NCI-H69 (cell line): ENCODE data around the gene OPCML.

Experiments
- DNase-seq: peaks from one replicate; lab custom pipeline; 2025; lab: John Stamatoyannopoulos, UW

OPCML gene

GRCh38 chr11:133360860-133361688 lies 171.2 kb downstream of the OPCML start:
- DNase-seq = no peak

- DNase-seq = no peak
Observed at GRCh38 chr11:133355095-133355494, 177.2 kb downstream of the OPCML start.

- DNase-seq = no peak
Observed at GRCh38 chr11:133354069-133354468, 178.2 kb downstream of the OPCML start.

- DNase-seq = no peak
Observed at GRCh38 chr11:133350045-133350444, 182.3 kb downstream of the OPCML start.

- DNase-seq = no peak
Observed at GRCh38 chr11:133347988-133348387, 184.3 kb downstream of the OPCML start.

- no peak for DNase-seq
Observed at GRCh38 chr11:133346137-133346536, 186.2 kb downstream of the OPCML start.

GRCh38 chr11:133343951-133344350 lies 188.3 kb downstream of the OPCML start:
- peak; percentile 55 for DNase-seq

GRCh38 chr11:133339495-133340140 lies 192.7 kb downstream of the OPCML start:
- no peak for DNase-seq

- no peak for DNase-seq
Observed at GRCh38 chr11:133338588-133338987, 193.7 kb downstream of the OPCML start.

- peak; percentile 4 for DNase-seq
Observed at GRCh38 chr11:133337951-133338418, 194.3 kb downstream of the OPCML start.

- no peak for DNase-seq
Observed at GRCh38 chr11:133337193-133337592, 195.1 kb downstream of the OPCML start.

GRCh38 chr11:133331031-133331430 lies 201.3 kb downstream of the OPCML start:
- DNase-seq = no peak

- no peak for DNase-seq
Observed at GRCh38 chr11:133326849-133327248, 205.5 kb downstream of the OPCML start.

- no peak for DNase-seq
Observed at GRCh38 chr11:133326332-133326731, 206.0 kb downstream of the OPCML start.

GRCh38 chr11:133325711-133326110 lies 206.6 kb downstream of the OPCML start:
- DNase-seq = no peak

- DNase-seq = no peak
Observed at GRCh38 chr11:133323354-133323753, 208.9 kb downstream of the OPCML start.

- DNase-seq = no peak
Observed at GRCh38 chr11:133318221-133318620, 214.1 kb downstream of the OPCML start.

GRCh38 chr11:133311230-133311629 lies 221.1 kb downstream of the OPCML start:
- no peak for DNase-seq

- DNase-seq = no peak
Observed at GRCh38 chr11:133306019-133306418, 226.3 kb downstream of the OPCML start.

- peak; percentile 26 for DNase-seq
Observed at GRCh38 chr11:133305208-133305956, 226.9 kb downstream of the OPCML start.

- DNase-seq = no peak
Observed at GRCh38 chr11:133303262-133303661, 229.0 kb downstream of the OPCML start.

- no peak for DNase-seq
Observed at GRCh38 chr11:133302056-133302455, 230.2 kb downstream of the OPCML start.

GRCh38 chr11:133300666-133301065 lies 231.6 kb downstream of the OPCML start:
- DNase-seq = no peak
